Stimulated activated naive CD8-positive, alpha-beta T cell treated with anti-CD3 and anti-CD28 coated beads, Interleukin-15, amount 100 ng/mL, for 72 hours (primary cell): ENCODE data around the gene RNF224.
"Not testable (repeated sequence)": the region's sequence is repeated elsewhere in the genome, so short reads cannot be mapped to it uniquely, and the experiment has no call there.

Source experiments
- ATAC-seq: fragments of 150-1000 bp; cut with Tn5 transposase; 2 replicates; pipeline ENCODE4 v1.10.0; 2021; ENCODE audit warnings: mild to moderate bottlenecking, moderate library complexity
- DNase-seq, 2 donors: peaks; one replicate each; pipeline ENCODE4 v3.0.0; 2021 to 2022
- H3K27ac Mint-ChIP-seq, 2 donors: one replicate each; pipeline ENCODE4 v1.8.0; 2022; ENCODE audit warnings: mild to moderate bottlenecking in 2 of 2, mixed read lengths in 2 of 2, moderate library complexity in 2 of 2
- H3K27me3 Mint-ChIP-seq: one replicate; pipeline ENCODE4 v1.8.0; 2022; ENCODE audit warnings: mixed read lengths
- H3K4me1 Mint-ChIP-seq: one replicate; pipeline ENCODE4 v1.8.0; 2022; ENCODE audit warnings: mild to moderate bottlenecking, mixed read lengths
- H3K4me3 Mint-ChIP-seq, 2 donors: one replicate each; pipeline ENCODE4 v1.8.0; 2022; ENCODE audit warnings: mild to moderate bottlenecking in 2 of 2, mixed read lengths in 2 of 2, moderate library complexity in 1 of 2
- H3K9me3 Mint-ChIP-seq, 2 donors: one replicate each; pipeline ENCODE4 v1.8.0; 2022; ENCODE audit warnings: mixed read lengths in 2 of 2

Gene RNF224

DNA sequence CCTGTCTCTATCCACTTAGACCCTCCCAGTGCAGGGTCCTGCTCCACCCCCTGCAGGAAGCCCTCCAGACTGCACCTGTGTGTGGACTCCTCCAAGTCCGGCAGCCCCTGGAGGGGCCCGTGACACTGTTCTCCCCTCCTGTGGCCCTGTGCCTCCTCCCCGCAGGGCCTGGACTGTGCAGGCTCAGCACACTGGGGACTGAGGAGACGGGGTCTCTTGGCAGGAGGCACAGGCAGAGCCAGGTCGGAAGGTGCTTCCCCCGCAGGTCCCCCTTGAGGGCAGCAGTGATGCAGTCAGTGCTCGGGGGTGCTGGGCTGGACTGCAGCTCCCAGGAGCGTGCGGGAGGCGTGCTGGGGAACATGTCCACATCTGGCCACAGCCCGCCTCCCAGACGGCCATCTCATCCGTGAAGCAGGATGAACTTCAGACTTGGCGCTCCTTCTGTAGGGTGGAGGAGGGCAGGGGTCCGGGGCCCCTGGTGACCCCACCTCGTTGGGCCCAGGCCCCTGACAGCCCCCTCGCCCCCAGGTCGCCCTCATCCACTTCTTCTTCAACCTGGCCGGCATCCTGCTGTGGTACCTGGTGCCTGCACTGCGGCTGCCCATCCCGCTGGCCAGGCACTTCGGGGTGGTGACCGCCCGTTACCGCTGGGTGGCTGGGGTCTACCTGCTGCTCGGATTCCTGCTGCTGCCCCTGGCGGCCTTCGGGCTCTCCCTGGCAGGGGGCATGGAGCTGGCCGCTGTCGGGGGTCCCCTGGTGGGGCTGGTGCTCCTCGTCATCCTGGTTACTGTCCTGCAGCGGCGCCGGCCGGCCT is 8.3 kb downstream of the RNF224 start:
- no peak overlapping the region for H3K27ac Mint-ChIP-seq
- ATAC-seq, result no peak
- H3K4me3 Mint-ChIP-seq, result no peak overlapping the region

DNA sequence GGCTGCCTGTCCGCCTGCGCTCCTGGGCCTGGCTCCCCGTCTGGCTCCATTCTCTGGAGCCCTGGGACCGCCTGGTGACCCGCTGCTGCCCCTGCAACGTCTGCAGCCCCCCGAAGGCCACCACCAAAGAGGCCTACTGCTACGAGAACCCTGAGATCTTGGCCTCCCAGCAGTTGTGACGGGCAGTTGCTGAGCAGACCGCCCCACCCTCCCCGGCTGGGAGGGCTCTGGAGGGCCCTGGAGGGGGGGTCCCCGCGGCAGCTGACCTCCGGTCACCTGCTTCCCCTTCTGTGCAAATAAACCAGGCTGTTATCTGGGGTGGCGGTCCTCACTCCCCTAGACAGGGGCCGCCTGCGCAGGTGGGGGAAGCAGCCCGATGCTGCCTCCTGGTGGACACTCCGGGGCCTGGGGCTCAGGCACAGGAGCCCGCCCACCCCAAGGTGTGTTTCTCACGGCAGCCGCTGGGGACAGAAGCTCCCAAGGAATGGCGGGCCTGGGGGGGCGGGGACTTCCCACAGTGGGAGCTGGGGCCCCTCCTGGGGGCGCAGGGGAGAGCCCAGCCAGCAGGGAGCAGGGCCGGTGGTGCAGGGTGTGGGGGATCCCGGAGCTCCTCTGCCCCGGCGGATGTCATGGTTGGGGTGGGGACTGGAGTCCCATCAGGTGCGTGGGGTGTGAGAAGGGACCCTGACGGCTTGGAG is 9.1 kb downstream of the RNF224 start:
- Mint-ChIP-seq H3K4me3 (peak overlapping the region; percentile 46 to 59), H3K4me1 (peaks cover 52% of the 10 kb centered on the region), H3K27ac (no peak overlapping the region), H3K27me3 (peaks cover 28% of the 10 kb centered on the region), H3K9me3 (no peaks in the 10 kb centered on the region)
- ATAC-seq (peak; percentile 43), DNase-seq (peak; percentile 90 to 91)

More for the DNA sequence above, 8.3 kb downstream of the RNF224 start:
- H3K9me3 Mint-ChIP-seq, result no peaks in the 10 kb centered on the region
- no peak for DNase-seq
- H3K4me1 Mint-ChIP-seq, result peaks cover 46% of the 10 kb centered on the region
- H3K27me3 Mint-ChIP-seq, result peaks cover 34% of the 10 kb centered on the region

DNA sequence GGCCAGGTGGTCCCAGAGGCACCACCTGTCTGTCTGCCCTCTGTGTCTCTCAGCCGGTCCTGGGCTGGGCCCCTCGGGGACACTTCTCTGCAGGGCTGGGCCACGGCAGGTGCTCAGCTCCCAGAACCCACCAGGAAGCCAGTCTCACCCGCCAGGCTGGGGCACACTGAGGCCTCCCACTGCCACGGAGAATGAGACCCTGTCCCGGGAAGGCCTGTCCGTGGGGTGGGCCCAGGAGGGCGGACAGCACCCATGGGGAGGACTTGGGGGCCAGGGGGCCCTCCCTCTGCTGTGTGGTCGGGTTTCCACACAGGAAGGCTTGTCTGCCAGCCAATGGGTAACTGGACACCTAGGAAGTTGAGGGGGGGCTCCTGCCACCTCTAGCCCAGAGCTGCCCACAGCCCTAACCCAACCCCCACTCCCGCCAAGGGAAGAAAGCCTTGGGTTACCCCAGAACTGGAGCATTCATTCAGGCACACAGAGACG is 9.7 kb downstream of the RNF224 start:
- H3K4me1 Mint-ChIP-seq, result peaks cover 53% of the 10 kb centered on the region
- no peak for DNase-seq
- H3K27ac Mint-ChIP-seq, result no peak overlapping the region
- peak overlapping the region; percentile 46 to 59 for H3K4me3 Mint-ChIP-seq
- peaks cover 22% of the 10 kb centered on the region for H3K27me3 Mint-ChIP-seq
- no peak for ATAC-seq
- no peaks in the 10 kb centered on the region for H3K9me3 Mint-ChIP-seq

- H3K27ac Mint-ChIP-seq, result no peak overlapping the region
- H3K4me3 Mint-ChIP-seq, result peak overlapping the region; percentile 15 to 18
- no peaks in the 10 kb centered on the region for H3K9me3 Mint-ChIP-seq
- H3K4me1 Mint-ChIP-seq, result peaks cover 64% of the 10 kb centered on the region
- peaks cover 16% of the 10 kb centered on the region for H3K27me3 Mint-ChIP-seq
- ATAC-seq (no peak), DNase-seq (no peak)
These were observed 10.7 kb downstream of the RNF224 start for GRCh38 chr9:137237759-137238726.

- not testable (repeated sequence) for H3K9me3 Mint-ChIP-seq, DNase-seq, ATAC-seq, H3K27me3 Mint-ChIP-seq
- Mint-ChIP-seq H3K4me3 (peak overlapping the region; percentile 77 to 83), H3K27ac (peak overlapping the region; percentile 34 to 69), H3K4me1 (peaks cover 78% of the 10 kb centered on the region)
These were observed 12.4 kb downstream of the RNF224 start for GRCh38 chr9:137239541-137240200.

DNA sequence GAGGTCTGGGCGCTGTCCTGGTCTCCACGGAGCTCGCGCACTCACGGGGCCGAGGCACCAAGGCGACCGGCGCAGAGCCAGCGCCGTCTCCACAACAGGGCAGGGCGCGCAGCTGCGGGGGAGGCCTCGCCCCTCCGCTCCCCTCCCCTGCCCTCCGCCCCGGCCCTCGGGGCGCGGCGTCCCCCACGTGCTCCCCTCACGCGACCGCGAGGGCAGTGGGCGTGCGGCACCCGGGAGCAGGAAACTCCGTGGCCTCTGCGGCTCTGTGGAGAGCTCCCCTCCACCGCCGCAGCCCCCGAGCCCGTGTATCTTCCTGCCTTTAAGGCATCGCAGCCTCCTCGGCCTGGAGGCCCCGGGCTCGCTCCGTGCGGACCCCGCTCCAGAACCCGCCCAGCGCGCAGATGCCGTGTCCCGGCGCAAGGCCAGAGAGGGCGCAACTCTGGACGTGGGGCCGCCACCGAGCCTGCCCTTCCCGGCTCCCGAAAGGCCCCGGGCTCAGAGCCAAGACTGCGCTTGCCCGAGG is 13.1 kb downstream of the RNF224 start:
- DNase-seq, result peak in 1 of 2 donors; percentile 80
- peaks cover 71% of the 10 kb centered on the region for H3K4me1 Mint-ChIP-seq
- no peak overlapping the region for H3K27ac Mint-ChIP-seq
- peak overlapping the region; percentile 83 to 96 for H3K4me3 Mint-ChIP-seq
- H3K27me3 Mint-ChIP-seq, result peaks cover 3% of the 10 kb centered on the region
- ATAC-seq, result peak; percentile 42
- H3K9me3 Mint-ChIP-seq, result no peaks in the 10 kb centered on the region

GRCh38 chr9:137240841-137241489 is 13.7 kb downstream of the RNF224 start, which contains the start of gene TUBB4B:
Gene TUBB4B, plus strand, starts transcription at chr9:137241287. Its CDS starts 74 bp downstream, at chr9:137241361.
- ATAC-seq (peak; percentile 81), DNase-seq (peak; percentile 98 to 99)
- Mint-ChIP-seq H3K4me1 (peaks cover 69% of the 10 kb centered on the region), H3K27ac (peak within 1 kb of the TSS; percentile 97 to 100), H3K4me3 (peak within 1 kb of the TSS; percentile 91 to 96), H3K9me3 (no peaks in the 10 kb centered on the region), H3K27me3 (no peaks in the 10 kb centered on the region)

GRCh38 chr9:137241490-137242268 is 14.4 kb downstream of the RNF224 start:
- DNase-seq, result peak; percentile 60 to 66
- no peaks in the 10 kb centered on the region for H3K27me3 Mint-ChIP-seq
- H3K4me3 Mint-ChIP-seq, result peak overlapping the region; percentile 91 to 96
- no peaks in the 10 kb centered on the region for H3K9me3 Mint-ChIP-seq
- peak; percentile 30 for ATAC-seq
- peaks cover 63% of the 10 kb centered on the region for H3K4me1 Mint-ChIP-seq
- peak overlapping the region in 1 of 2 donors; percentile 94 for H3K27ac Mint-ChIP-seq

DNA sequence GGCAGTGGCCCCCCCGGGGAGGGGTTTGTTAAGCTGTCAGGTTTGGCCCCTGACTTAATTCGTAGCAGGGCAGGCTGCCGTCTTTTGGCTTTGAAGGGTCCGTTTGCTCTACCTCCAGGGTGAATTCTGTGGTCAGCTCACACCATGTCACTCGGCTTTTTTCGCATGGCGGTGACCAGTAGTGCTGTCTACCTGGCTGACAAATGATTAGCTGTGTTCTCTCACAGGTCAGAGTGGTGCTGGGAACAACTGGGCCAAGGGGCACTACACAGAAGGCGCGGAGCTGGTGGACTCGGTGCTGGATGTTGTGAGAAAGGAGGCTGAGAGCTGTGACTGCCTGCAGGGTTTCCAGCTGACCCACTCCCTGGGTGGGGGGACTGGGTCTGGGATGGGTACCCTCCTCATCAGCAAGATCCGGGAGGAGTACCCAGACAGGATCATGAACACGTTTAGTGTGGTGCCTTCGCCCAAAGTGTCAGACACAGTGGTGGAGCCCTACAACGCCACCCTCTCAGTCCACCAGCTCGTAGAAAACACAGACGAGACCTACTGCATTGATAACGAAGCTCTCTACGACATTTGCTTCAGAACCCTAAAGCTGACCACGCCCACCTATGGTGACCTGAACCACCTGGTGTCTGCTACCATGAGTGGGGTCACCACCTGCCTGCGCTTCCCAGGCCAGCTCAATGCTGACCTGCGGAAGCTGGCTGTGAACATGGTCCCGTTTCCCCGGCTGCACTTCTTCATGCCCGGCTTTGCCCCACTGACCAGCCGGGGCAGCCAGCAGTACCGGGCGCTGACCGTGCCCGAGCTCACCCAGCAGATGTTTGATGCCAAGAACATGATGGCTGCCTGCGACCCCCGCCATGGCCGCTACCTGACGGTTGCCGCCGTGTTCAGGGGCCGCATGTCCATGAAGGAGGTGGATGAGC is 15.2 kb downstream of the RNF224 start:
- H3K9me3 Mint-ChIP-seq, result no peaks in the 10 kb centered on the region
- peak overlapping the region; percentile 81 to 82 for H3K4me3 Mint-ChIP-seq
- H3K4me1 Mint-ChIP-seq, result peaks cover 54% of the 10 kb centered on the region
- peak overlapping the region; percentile 78 to 94 for H3K27ac Mint-ChIP-seq
- no peaks in the 10 kb centered on the region for H3K27me3 Mint-ChIP-seq
- DNase-seq, result no peak
- ATAC-seq, result no peak

DNA sequence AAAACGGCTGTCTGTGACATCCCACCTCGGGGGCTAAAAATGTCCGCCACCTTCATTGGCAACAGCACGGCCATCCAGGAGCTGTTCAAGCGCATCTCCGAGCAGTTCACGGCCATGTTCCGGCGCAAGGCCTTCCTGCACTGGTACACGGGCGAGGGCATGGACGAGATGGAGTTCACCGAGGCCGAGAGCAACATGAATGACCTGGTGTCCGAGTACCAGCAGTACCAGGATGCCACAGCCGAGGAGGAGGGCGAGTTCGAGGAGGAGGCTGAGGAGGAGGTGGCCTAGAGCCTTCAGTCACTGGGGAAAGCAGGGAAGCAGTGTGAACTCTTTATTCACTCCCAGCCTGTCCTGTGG is 15.9 kb downstream of the RNF224 start:
- peak overlapping the region in 1 of 2 donors; percentile 81 for H3K4me3 Mint-ChIP-seq
- not testable (repeated sequence) for ATAC-seq, H3K9me3 Mint-ChIP-seq, DNase-seq, H3K27me3 Mint-ChIP-seq
- H3K27ac Mint-ChIP-seq, result peak overlapping the region in 1 of 2 donors; percentile 94
- peaks cover 47% of the 10 kb centered on the region for H3K4me1 Mint-ChIP-seq

- H3K4me3 Mint-ChIP-seq, result peak overlapping the region in 1 of 2 donors; percentile 39
These were observed 16.6 kb downstream of the RNF224 start for GRCh38 chr9:137243626-137244485.

More at GRCh38 chr9:137243626-137244485, 16.6 kb downstream of the RNF224 start:
- ATAC-seq (no peak), DNase-seq (no peak)
- no peaks in the 10 kb centered on the region for H3K9me3 Mint-ChIP-seq
- H3K4me1 Mint-ChIP-seq, result peaks cover 41% of the 10 kb centered on the region
- H3K27ac Mint-ChIP-seq, result peak overlapping the region; percentile 19 to 94
- H3K27me3 Mint-ChIP-seq, result no peaks in the 10 kb centered on the region
